Fibroblast of the aortic adventitia (primary cell): ENCODE results near the gene EXOC3. TPM values are rescaled to one million over a fixed set of nuclear protein-coding genes. Genes with fewer than 3 reads are reported as not detected.

ENCODE experiments used
- DNase-seq: peaks from one replicate; pipeline ENCODE4 v3.0.0-alpha.2; 2010; ENCODE audit warnings: low read depth
- H3K4me3 ChIP-seq: 2 replicates; pipeline ENCODE4 v1.5.1; 2011; ENCODE audit warnings: low read depth, mild to moderate bottlenecking, control low read depth, low read length, moderate library complexity
- CTCF ChIP-seq: IDR thresholded peaks from 2 replicates; pipeline ENCODE4 v1.5.1; 2011; ENCODE audit warnings: mild to moderate bottlenecking, low read length, control low read depth, inconsistent platforms; ENCODE audit not compliant: insufficient read depth
- total RNA-seq: library from RNA; depleted of rRNA; stranded (reverse); fragments of >200 nt; gene quantifications from 2 replicates; pipeline ENCODE4 v1.2.3, GENCODE V29; 2012; ENCODE audit warnings: low replicate concordance

EXOC3 gene
- total RNA-seq, 1 donor = 39.8 TPM

- H3K4me3 ChIP-seq = no peak overlapping the region
- DNase-seq = no peak
- no peak for TF ChIP-seq CTCF
Measured at GRCh38 chr5:459562-460272, 16.7 kb downstream of the EXOC3 start.

- H3K4me3 ChIP-seq = no peak overlapping the region
- no peak for TF ChIP-seq CTCF
Measured at GRCh38 chr5:460273-460625, 17.3 kb downstream of the EXOC3 start.

GRCh38 chr5:462051-462481 is 19.1 kb downstream of the EXOC3 start:
- no peak for DNase-seq
- no peak for TF ChIP-seq CTCF
- H3K4me3 ChIP-seq = no peak overlapping the region

More at GRCh38 chr5:460273-460625, 17.3 kb downstream of the EXOC3 start:
- DNase-seq = no peak

GRCh38 chr5:463301-463700 is 20.3 kb downstream of the EXOC3 start:
- H3K4me3 ChIP-seq = no peak overlapping the region
- DNase-seq = no peak
- TF ChIP-seq CTCF = no peak

GRCh38 chr5:463952-464351 is 21.0 kb downstream of the EXOC3 start:
- DNase-seq = no peak
- TF ChIP-seq CTCF = no peak
- no peak overlapping the region for H3K4me3 ChIP-seq

- no peak for DNase-seq
- H3K4me3 ChIP-seq = no peak overlapping the region
- no peak for TF ChIP-seq CTCF
Measured at GRCh38 chr5:464446-464842, 21.5 kb downstream of the EXOC3 start.
